ENCODE data around the gene SLC2A8. TPM values are rescaled to one million over a fixed set of nuclear protein-coding genes. Genes with fewer than 3 reads are reported as not detected.

Gene SLC2A8
- total RNA-seq, 1 donor from 2014 or later, result 18.5 TPM

- Histone ChIP-seq H3K4me3 (peak within 1 kb of the TSS; percentile 98), H3K27me3 (ENCODE audit: low read depth) (no peaks in the 10 kb centered on the region), H3K9me3 (no peaks in the 10 kb centered on the region), H3K4me1 (peaks cover 40% of the 10 kb centered on the region), H3K27ac (peak within 1 kb of the TSS; percentile 90), H3K36me3 (peaks cover 10% of the 10 kb centered on the region)
- DNase-seq (peak; percentile 96), ATAC-seq (peak; percentile 98 to 99)
- TF ChIP-seq CTCF (IDR thresholded peaks at IDR 0.05), result no peak
- intact Hi-C loops (cut with DNase I), result no loop called here
Measured at GRCh38 chr9:127423934-127424675, 27.1 kb downstream of the SLC2A8 start, which contains the start of gene ZNF79. TSS of gene ZNF79 (plus strand) at chr9:127424382. CDS start at chr9:127424788, 406 bp downstream.

- H3K27ac ChIP-seq, result peak overlapping the region; percentile 90
- peaks cover 15% of the 10 kb centered on the region for H3K36me3 ChIP-seq
- intact Hi-C loops (cut with DNase I), result no loop called here
- DNase-seq (no peak), ATAC-seq (peak in 1 of 2 donors; percentile 39)
- H3K9me3 ChIP-seq, result no peaks in the 10 kb centered on the region
- peak overlapping the region; percentile 98 for H3K4me3 ChIP-seq
- H3K4me1 ChIP-seq, result peaks cover 40% of the 10 kb centered on the region
- TF ChIP-seq CTCF (IDR thresholded peaks at IDR 0.05), result no peak
- H3K27me3 ChIP-seq (ENCODE audit: low read depth), result no peaks in the 10 kb centered on the region
Measured at GRCh38 chr9:127424676-127424999, 27.7 kb downstream of the SLC2A8 start.

- H3K9me3 ChIP-seq, result no peaks in the 10 kb centered on the region
- no peaks in the 10 kb centered on the region for H3K27me3 ChIP-seq (ENCODE audit: low read depth)
- no peak for TF ChIP-seq CTCF (IDR thresholded peaks at IDR 0.05)
- no peak overlapping the region for H3K27ac ChIP-seq
- no peak overlapping the region for H3K4me3 ChIP-seq
- no peak for ATAC-seq
- DNase-seq, result no peak
- peaks cover 28% of the 10 kb centered on the region for H3K36me3 ChIP-seq
- peaks cover 40% of the 10 kb centered on the region for H3K4me1 ChIP-seq
- intact Hi-C loops (cut with DNase I), result no loop called here
Measured at GRCh38 chr9:127426756-127427155, 29.8 kb downstream of the SLC2A8 start.

GRCh38 chr9:127428348-127428747 is 31.4 kb downstream of the SLC2A8 start:
- peaks cover 34% of the 10 kb centered on the region for H3K36me3 ChIP-seq
- no peak for ATAC-seq
- no peak for DNase-seq
- H3K4me1 ChIP-seq, result peaks cover 29% of the 10 kb centered on the region
- intact Hi-C loops (cut with DNase I), result no loop called here
- H3K27me3 ChIP-seq (ENCODE audit: low read depth), result no peaks in the 10 kb centered on the region
- H3K27ac ChIP-seq, result no peak overlapping the region
- TF ChIP-seq CTCF (IDR thresholded peaks at IDR 0.05), result no peak
- no peaks in the 10 kb centered on the region for H3K9me3 ChIP-seq
- H3K4me3 ChIP-seq, result no peak overlapping the region

GRCh38 chr9:127430415-127430814 is 33.4 kb downstream of the SLC2A8 start:
- no peak for TF ChIP-seq CTCF (IDR thresholded peaks at IDR 0.05)
- DNase-seq, result no peak
- no peak overlapping the region for H3K27ac ChIP-seq
- peaks cover 19% of the 10 kb centered on the region for H3K4me1 ChIP-seq
- intact Hi-C loops (cut with DNase I), result no loop called here
- H3K27me3 ChIP-seq (ENCODE audit: low read depth), result no peaks in the 10 kb centered on the region
- H3K36me3 ChIP-seq, result peaks cover 55% of the 10 kb centered on the region
- H3K9me3 ChIP-seq, result no peaks in the 10 kb centered on the region
- ATAC-seq, result no peak
- no peak overlapping the region for H3K4me3 ChIP-seq

Data from lower lobe of right lung (tissue), 2 donors.